ENCODE measurements around the gene RIMS4. TPM values are rescaled to one million over a fixed set of nuclear protein-coding genes. Genes with fewer than 3 reads are reported as not detected.

The RIMS4 gene
- 1.3 to 2.0 TPM (median 1.6 TPM) in 5 replicates for total RNA-seq (2022; extraction: Qiagen RNA extraction)

DNA sequence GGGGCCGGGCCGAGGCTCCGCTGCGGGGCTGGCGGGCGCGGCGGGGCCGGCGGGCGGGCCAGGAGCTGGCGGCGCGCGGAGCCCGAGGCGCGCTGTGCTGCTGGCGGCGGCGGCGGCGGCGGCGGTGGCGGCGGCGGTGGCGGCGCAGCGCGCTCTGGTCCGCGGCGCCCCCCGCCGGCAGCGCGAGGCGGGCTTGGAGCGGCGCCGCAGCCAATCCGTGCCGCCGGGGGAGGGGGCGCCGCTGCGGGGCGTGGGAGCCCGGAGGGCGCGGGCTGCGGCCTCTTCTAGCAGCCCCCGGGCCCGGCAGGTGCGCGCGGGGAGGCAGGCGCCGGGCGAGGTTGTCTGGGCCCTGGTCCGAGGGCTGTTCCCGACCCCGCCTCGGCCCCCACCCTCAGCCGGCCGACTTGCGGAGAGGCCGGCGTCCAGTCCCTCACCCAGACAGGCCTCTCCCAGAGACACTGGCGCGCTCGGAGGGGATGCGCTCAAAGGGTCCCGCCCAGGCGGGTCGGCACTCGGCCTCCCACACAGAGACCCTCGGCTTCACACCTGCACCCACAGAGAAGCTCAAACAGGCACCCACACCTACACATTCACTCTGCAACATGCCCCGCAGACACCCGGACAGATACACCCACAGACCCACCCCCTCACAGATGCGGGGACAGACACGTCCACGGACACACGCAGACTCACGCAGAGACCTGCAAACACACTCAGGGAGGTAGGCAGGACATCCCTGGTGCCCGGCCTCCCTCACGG, at the start of gene RIMS4:
RIMS4 (minus strand) TSS at position 156 of the 759 bp plus-strand sequence. CDS start 275 bp downstream, outside the sequence.

GRCh38 chr20:44745598-44746366, 64.6 kb downstream of the RIMS4 start, which contains the start of gene KCNK15:
KCNK15 (plus strand) TSS chr20:44745865; CDS start chr20:44745911, 46 bp downstream.

DNA sequence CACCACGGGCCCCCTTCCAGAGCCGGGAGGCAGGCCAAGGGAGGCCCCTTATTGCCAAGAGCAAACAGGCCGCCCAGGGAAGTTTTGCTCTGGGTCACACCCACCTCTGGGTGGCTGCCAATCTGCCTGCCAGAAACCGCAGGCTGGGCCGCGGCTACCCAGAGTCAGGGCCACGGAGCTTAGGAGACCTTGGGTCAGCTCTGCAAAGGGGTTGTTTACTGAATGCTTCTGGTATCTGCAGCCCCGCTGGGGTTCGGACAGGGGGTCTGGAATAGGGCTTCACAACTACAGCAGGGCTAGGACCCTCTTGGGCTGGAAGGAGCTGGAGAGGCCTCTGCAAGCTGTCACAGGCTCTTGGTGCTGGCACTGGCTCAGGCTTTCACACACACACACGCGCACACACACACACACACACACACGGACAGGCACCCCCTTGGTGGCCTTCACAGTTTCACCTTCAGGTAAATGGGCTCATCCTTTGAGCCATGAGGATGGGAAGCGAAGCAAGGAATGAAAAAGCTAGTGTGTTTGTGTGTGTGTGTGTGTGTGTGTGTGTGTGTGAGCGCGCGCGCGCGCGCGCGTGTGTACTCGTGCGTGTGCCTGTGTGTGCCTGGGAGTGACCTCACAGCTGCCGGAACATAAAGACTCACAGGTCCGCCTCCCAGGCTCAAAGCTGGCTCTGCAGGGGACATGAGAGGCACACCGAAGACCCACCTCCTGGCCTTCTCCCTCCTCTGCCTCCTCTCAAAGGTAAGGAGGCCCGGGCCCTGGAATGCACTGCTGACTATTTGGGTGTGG, 95.4 kb downstream of the RIMS4 start, which contains the start of gene CCN5:
CCN5 (plus strand) TSS at position 669 of the 798 bp plus-strand sequence; CDS start at position 691, 22 bp downstream.

Other genes starting within 250 kb of the RIMS4 start
- gene PKIG, start 228.0 kb downstream of the RIMS4 start, total RNA-seq (2022; extraction: Qiagen RNA extraction) = 37.1 to 43.1 TPM (median 39.8 TPM) in 5 replicates
- 48.2 to 59.8 TPM (median 53.8 TPM) in 5 replicates for gene ADA, start 158.8 kb downstream of the RIMS4 start, total RNA-seq (2022; extraction: Qiagen RNA extraction)
- gene CCN5, start 95.2 kb downstream of the RIMS4 start, total RNA-seq (2022; extraction: Qiagen RNA extraction) = 25.9 to 39.9 TPM (median 27.5 TPM) in 5 replicates
- gene KCNK15, start 64.7 kb downstream of the RIMS4 start, total RNA-seq (2022; extraction: Qiagen RNA extraction) = 0.45 to 0.87 TPM (median 0.54 TPM) in 5 replicates
- 187 to 204 TPM (median 194 TPM) in 5 replicates for gene YWHAB, start 75.2 kb upstream of the RIMS4 start, total RNA-seq (2022; extraction: Qiagen RNA extraction)
- 11.4 to 20.6 TPM (median 15.7 TPM) in 5 replicates for gene PABPC1L, start 99.5 kb upstream of the RIMS4 start, total RNA-seq (2022; extraction: Qiagen RNA extraction)
- 38.6 to 46.0 TPM (median 39.2 TPM) in 5 replicates for gene TOMM34, start 149.9 kb upstream of the RIMS4 start, total RNA-seq (2022; extraction: Qiagen RNA extraction)
- gene STK4, start 156.0 kb upstream of the RIMS4 start, total RNA-seq (2022; extraction: Qiagen RNA extraction) = 11.7 to 14.0 TPM (median 13.0 TPM) in 5 replicates

All from A549 treated with Mapracorat at 1 μM for 4 hours (cell line).